ENCODE results near the gene B3GNT4.
"Not testable (repeated sequence)": the region's sequence is repeated elsewhere in the genome, so short reads cannot be mapped to it uniquely, and the experiment has no call there.

The B3GNT4 gene

GRCh38 chr12:122203301-122204166, at the start of gene B3GNT4:
TSS of gene B3GNT4 (plus strand) at chr12:122203709. CDS start at chr12:122204619, 910 bp downstream.
- DNase-seq, result no peak

GRCh38 chr12:122155705-122156104, 47.8 kb upstream of the B3GNT4 start:
- DNase-seq, result no peak

GRCh38 chr12:122158700-122159285, 44.7 kb upstream of the B3GNT4 start:
- no peak for DNase-seq

- DNase-seq, result no peak
Measured at GRCh38 chr12:122159882-122160281, 43.6 kb upstream of the B3GNT4 start.

- no peak for DNase-seq
Measured at GRCh38 chr12:122160761-122161160, 42.7 kb upstream of the B3GNT4 start.

GRCh38 chr12:122161682-122162081, 41.8 kb upstream of the B3GNT4 start:
- DNase-seq, result peak; percentile 42

GRCh38 chr12:122162976-122163375, 40.5 kb upstream of the B3GNT4 start:
- DNase-seq, result no peak

- no peak for DNase-seq
Measured at GRCh38 chr12:122166422-122167349, 36.8 kb upstream of the B3GNT4 start.

- no peak for DNase-seq
Measured at GRCh38 chr12:122167356-122167925, 36.1 kb upstream of the B3GNT4 start.

GRCh38 chr12:122168492-122168891, 35.0 kb upstream of the B3GNT4 start:
- DNase-seq, result no peak

GRCh38 chr12:122171399-122171798, 32.1 kb upstream of the B3GNT4 start:
- no peak for DNase-seq

- DNase-seq, result no peak
Measured at GRCh38 chr12:122172262-122172939, 31.1 kb upstream of the B3GNT4 start.

- DNase-seq, result no peak
Measured at GRCh38 chr12:122174155-122174845, 29.2 kb upstream of the B3GNT4 start, which contains the start of gene IL31. TSS of gene IL31 (minus strand) at chr12:122174221. CDS start at chr12:122174172, 49 bp downstream.

- DNase-seq, result not testable (repeated sequence)
Measured at GRCh38 chr12:122176473-122176872, 27.0 kb upstream of the B3GNT4 start.

GRCh38 chr12:122182887-122183587, 20.5 kb upstream of the B3GNT4 start, which contains the start of gene LRRC43:
TSS of gene LRRC43 (plus strand) at chr12:122183123. CDS start at chr12:122183145, 22 bp downstream.
- DNase-seq, result no peak

- DNase-seq, result no peak
Measured at GRCh38 chr12:122183588-122183940, 19.9 kb upstream of the B3GNT4 start.

- DNase-seq, result peak; percentile 17
Measured at GRCh38 chr12:122184517-122184916, 19.0 kb upstream of the B3GNT4 start.

GRCh38 chr12:122185079-122185478, 18.4 kb upstream of the B3GNT4 start:
- no peak for DNase-seq

GRCh38 chr12:122185494-122186082, 17.9 kb upstream of the B3GNT4 start:
- no peak for DNase-seq

- no peak for DNase-seq
Measured at GRCh38 chr12:122187466-122187865, 16.0 kb upstream of the B3GNT4 start.

Measured in MV-4-11 (cell line).